Measurements from ENCODE around the gene RIMKLB.
A peak's percentile ranks its signal among the peaks of the same experiment; 100 is the strongest.

The RIMKLB gene

DNA sequence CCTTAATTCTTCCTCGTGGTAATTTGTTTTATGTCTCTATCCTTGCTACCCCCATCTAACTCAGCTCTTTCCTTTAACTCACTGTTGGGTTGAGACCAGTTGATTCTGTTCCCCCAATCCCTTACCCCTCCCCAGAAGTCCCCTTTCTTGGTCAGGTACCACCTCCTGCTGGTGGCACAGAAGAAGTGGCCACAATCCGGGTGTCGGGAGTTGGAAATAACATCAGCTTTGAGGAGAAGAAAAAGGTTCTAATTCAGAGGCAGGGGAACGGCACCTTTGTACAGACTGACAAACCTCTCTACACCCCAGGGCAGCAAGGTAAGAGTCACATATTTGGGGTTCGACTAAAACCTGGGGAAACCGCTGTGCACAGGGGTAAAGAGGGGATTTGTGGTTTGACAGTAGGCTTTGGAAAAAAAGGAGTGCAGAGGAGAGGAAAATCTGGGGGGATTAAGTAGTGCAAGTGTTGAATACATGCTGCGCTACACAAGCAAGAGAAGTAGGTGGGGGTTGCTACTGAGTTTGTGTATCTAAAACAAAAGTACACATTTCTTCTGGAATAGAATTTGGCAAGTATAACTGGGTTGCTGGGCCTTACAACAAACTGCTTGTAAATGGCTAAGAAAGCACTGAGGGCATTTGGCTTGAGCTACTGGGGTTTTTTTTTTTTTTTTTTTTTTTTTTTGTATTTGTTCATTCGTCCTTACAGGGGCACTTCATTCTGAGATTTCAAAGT is 125.9 kb downstream of the RIMKLB start:
- H3K9me3 Mint-ChIP-seq = peaks cover 26% of the 10 kb centered on the region
- peak overlapping the region; percentile 0 for H3K27ac Mint-ChIP-seq
- TF ChIP-seq, protein P1, sequence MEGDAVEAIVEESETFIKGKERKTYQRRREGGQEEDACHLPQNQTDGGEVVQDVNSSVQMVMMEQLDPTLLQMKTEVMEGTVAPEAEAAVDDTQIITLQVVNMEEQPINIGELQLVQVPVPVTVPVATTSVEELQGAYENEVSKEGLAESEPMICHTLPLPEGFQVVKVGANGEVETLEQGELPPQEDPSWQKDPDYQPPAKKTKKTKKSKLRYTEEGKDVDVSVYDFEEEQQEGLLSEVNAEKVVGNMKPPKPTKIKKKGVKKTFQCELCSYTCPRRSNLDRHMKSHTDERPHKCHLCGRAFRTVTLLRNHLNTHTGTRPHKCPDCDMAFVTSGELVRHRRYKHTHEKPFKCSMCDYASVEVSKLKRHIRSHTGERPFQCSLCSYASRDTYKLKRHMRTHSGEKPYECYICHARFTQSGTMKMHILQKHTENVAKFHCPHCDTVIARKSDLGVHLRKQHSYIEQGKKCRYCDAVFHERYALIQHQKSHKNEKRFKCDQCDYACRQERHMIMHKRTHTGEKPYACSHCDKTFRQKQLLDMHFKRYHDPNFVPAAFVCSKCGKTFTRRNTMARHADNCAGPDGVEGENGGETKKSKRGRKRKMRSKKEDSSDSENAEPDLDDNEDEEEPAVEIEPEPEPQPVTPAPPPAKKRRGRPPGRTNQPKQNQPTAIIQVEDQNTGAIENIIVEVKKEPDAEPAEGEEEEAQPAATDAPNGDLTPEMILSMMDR (IDR thresholded peaks at IDR 0.05) = peak; percentile 53
- H3K4me1 Mint-ChIP-seq = peaks cover 8% of the 10 kb centered on the region
- peak; percentile 37 for DNase-seq
- peaks cover 21% of the 10 kb centered on the region for H3K27me3 Mint-ChIP-seq (ENCODE audit: low read depth, poor library complexity)
- no peak overlapping the region for H3K4me3 Mint-ChIP-seq
- no peaks in the 10 kb centered on the region for H3K36me3 Mint-ChIP-seq (ENCODE audit: low read depth)

DNA sequence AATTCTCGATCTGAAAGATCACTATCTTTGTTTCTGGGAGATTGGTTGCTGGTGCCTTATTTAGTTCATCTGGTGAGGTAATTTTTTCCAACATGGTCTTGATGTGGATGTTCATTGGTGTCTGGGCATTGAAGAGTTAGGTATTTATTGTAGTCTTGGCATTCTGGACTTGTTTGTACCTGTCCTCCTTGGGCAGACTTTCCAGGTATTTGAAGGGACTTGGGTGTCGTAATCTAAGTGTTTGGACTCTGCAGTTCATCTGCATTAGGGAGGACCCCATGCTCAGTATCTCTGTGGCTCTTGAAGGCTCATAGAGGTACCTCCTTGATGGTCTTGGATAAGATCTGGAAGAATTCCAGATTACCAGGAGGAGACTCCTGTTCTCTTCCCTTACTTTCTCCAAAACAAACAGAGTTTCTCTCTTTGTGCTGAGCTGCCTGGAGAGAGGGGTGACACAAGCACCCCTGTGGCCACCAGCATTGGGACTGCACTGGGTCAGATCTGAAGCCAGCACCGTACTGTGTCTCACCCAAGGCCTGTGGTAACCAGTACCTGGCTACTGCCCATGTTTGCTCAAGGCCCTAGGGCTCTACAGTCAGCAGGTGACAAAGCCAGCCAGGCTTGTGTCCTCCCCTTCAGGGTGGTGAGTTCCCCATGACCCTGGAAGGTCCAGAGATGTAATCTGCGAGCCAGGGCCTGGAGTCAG is 129.9 kb downstream of the RIMKLB start:
- TF ChIP-seq, protein P1 (IDR thresholded peaks at IDR 0.05) = no peak
- Mint-ChIP-seq H3K27ac (no peak overlapping the region), H3K9me3 (peaks cover 26% of the 10 kb centered on the region), H3K4me1 (peaks cover 18% of the 10 kb centered on the region), H3K36me3 (ENCODE audit: low read depth) (no peaks in the 10 kb centered on the region), H3K4me3 (no peak overlapping the region), H3K27me3 (ENCODE audit: low read depth, poor library complexity) (peaks cover 8% of the 10 kb centered on the region)
- DNase-seq = no peak

DNA sequence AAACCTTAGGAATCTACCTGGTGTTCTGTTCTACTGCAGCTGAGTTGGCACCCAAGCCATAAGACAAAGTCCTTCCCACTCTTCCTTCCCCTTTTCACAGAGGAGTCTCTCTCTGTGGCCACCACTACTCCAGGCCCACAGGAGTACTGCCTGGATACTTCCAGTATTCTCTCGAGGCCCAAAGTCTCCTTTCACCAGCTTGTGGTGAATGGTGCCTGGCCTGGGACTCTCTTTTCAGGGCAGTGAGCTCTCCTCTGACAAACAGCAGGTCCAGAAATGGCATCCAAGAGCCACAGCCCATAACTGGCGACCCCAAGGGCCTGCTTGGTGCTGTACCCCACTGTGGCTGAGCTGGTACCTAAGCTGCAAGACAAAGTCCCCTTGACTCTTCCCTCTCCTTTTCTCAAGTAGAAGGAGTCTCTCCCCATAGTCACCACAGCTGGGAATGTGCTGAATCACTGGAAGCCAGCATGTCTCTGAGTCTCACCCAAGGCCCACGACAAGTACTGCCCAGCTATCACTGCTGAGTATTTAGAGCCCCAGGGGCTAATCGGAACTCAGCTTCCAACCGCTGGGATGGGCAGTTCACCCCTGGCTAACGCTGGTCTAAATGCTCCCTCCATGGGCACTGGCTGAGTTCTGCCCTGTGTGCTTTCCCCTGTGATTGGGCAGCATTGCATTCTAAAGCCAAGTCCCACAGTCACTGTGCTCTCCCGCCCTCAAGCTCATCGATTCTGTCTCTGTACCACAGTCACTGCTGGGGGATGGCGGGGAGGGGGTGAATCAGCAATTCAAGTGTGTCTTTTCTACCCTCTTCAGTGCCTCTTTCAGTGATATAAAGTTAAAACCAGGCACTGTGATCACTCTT is 130.7 kb downstream of the RIMKLB start:
- TF ChIP-seq, protein P1 (IDR thresholded peaks at IDR 0.05) = no peak
- Mint-ChIP-seq H3K9me3 (peaks cover 26% of the 10 kb centered on the region), H3K27ac (peak overlapping the region; percentile 84), H3K36me3 (ENCODE audit: low read depth) (no peaks in the 10 kb centered on the region), H3K27me3 (ENCODE audit: low read depth, poor library complexity) (peaks cover 12% of the 10 kb centered on the region), H3K4me3 (no peak overlapping the region), H3K4me1 (peaks cover 15% of the 10 kb centered on the region)
- no peak for DNase-seq

DNA sequence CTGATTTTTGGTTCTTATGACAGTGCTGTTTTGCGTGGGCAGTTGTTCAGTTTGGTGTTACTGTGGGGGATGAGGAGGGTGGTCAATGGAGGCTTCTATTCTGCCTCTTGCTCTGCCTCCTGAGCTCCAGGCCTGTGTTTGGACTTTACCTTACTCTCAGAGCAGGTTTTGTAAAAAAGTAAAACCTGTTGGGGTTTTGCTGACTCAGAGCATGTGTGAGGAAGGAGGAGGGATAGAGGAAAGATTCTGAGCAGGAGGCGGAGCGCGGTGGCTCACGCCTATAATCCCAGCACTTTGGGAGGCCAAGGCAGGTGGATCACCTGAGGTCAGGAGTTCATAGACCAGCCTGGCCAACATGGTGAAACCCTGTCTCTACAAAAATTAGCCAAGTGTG is 131.3 kb downstream of the RIMKLB start:
- peaks cover 12% of the 10 kb centered on the region for H3K27me3 Mint-ChIP-seq (ENCODE audit: low read depth, poor library complexity)
- no peak for DNase-seq
- peaks cover 11% of the 10 kb centered on the region for H3K4me1 Mint-ChIP-seq
- peak overlapping the region; percentile 84 for H3K27ac Mint-ChIP-seq
- H3K9me3 Mint-ChIP-seq = peaks cover 26% of the 10 kb centered on the region
- H3K4me3 Mint-ChIP-seq = no peak overlapping the region
- TF ChIP-seq, protein P1 (IDR thresholded peaks at IDR 0.05) = no peak
- H3K36me3 Mint-ChIP-seq (ENCODE audit: low read depth) = no peaks in the 10 kb centered on the region

DNA sequence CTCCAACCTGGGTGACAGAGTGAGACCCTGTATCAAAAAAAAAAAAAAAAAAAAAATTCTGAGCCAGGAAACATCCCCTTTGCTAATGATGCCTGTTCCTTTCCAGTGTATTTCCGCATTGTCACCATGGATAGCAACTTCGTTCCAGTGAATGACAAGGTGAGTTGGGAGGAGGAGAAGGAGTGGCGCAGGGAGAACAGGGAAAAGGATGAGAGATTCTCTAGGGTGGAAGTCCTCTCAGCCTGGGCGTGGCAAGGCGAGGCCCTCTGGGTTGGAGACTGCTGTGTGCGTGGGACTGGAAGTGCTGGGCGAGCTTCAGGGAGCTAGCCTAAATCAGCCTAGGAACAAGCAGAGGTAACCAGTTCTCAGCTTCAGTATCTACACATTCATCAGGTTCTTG is 131.8 kb downstream of the RIMKLB start:
- Mint-ChIP-seq H3K9me3 (peaks cover 26% of the 10 kb centered on the region), H3K27ac (no peak overlapping the region), H3K4me3 (no peak overlapping the region)

More for the DNA sequence above, 131.8 kb downstream of the RIMKLB start:
- H3K36me3 Mint-ChIP-seq (ENCODE audit: low read depth) = no peaks in the 10 kb centered on the region
- H3K4me1 Mint-ChIP-seq = peaks cover 11% of the 10 kb centered on the region
- TF ChIP-seq, protein P1 (IDR thresholded peaks at IDR 0.05) = no peak
- peaks cover 13% of the 10 kb centered on the region for H3K27me3 Mint-ChIP-seq (ENCODE audit: low read depth, poor library complexity)
- no peak for DNase-seq

Data from nephron progenitor cell (in vitro differentiated cells).